Raji (cell line): ENCODE measurements around the gene DLG2.
A peak's percentile ranks its signal among the peaks of the same experiment; 100 is the strongest.

Experiments
- POLR2A ChIP-seq: IDR thresholded peaks from 2 replicates; pipeline ENCODE4 v1.6.1; 2011; ENCODE audit warnings: low read depth, low read length, control low read depth; ENCODE audit not compliant: insufficient read depth

Gene DLG2

GRCh38 chr11:85647604-85648299, 20.6 kb upstream of the DLG2 start, which contains the start of gene TMEM126A:
TSS of gene TMEM126A (plus strand) at chr11:85647967. CDS start at chr11:85650256, 2,289 bp downstream.
- peak; percentile 98 for TF ChIP-seq POLR2A

GRCh38 chr11:85647078-85647477, 19.9 kb upstream of the DLG2 start:
- no peak for TF ChIP-seq POLR2A

- no peak for TF ChIP-seq POLR2A
Observed at GRCh38 chr11:85643191-85643614, 16.1 kb upstream of the DLG2 start.

GRCh38 chr11:85634747-85635146, 7.6 kb upstream of the DLG2 start:
- no peak for TF ChIP-seq POLR2A

- no peak for TF ChIP-seq POLR2A
Observed at GRCh38 chr11:85628771-85629341, 1.7 kb upstream of the DLG2 start.

GRCh38 chr11:85627998-85628770, 1.0 kb upstream of the DLG2 start, which contains the start of gene TMEM126B:
TSS of gene TMEM126B (plus strand) at chr11:85628593. CDS start at chr11:85628608, 15 bp downstream.
- TF ChIP-seq POLR2A: peak; percentile 93

- TF ChIP-seq POLR2A: no peak
Observed at GRCh38 chr11:85626496-85626895, 648 bp downstream of the DLG2 start.

GRCh38 chr11:85620256-85620655, 6.9 kb downstream of the DLG2 start:
- no peak for TF ChIP-seq POLR2A

GRCh38 chr11:85619499-85619898, 7.6 kb downstream of the DLG2 start:
- TF ChIP-seq POLR2A: no peak

GRCh38 chr11:85603220-85603619, 23.9 kb downstream of the DLG2 start:
- TF ChIP-seq POLR2A: no peak

GRCh38 chr11:85602526-85603213, 24.5 kb downstream of the DLG2 start:
- TF ChIP-seq POLR2A: no peak

GRCh38 chr11:85599083-85599482, 28.1 kb downstream of the DLG2 start:
- no peak for TF ChIP-seq POLR2A

GRCh38 chr11:85596886-85597285, 30.3 kb downstream of the DLG2 start:
- no peak for TF ChIP-seq POLR2A

- TF ChIP-seq POLR2A: no peak
Observed at GRCh38 chr11:85595285-85595884, 31.8 kb downstream of the DLG2 start.

- TF ChIP-seq POLR2A: no peak
Observed at GRCh38 chr11:85590848-85591483, 36.2 kb downstream of the DLG2 start.

GRCh38 chr11:85589373-85589772, 37.8 kb downstream of the DLG2 start:
- TF ChIP-seq POLR2A: no peak
